Panc1 (cell line): ENCODE data around the gene ADAM22. TPM values are rescaled to one million over a fixed set of nuclear protein-coding genes. Genes with fewer than 3 reads are reported as not detected.

Experiments
- ATAC-seq: fragments of 200-7000 bp; cut with Tn5 transposase; 2 replicates; pipeline ENCODE4 v1.9.1; 2020; ENCODE audit warnings: mild to moderate bottlenecking, moderate library complexity
- BruUV-seq: library from RNA; stranded (reverse); fragments of 400-500 nt; replicated peaks from 2 replicates; lab custom pipeline; 2021; lab: Mats Ljungman, UMichigan
- CTCF ChIA-PET: fragments of 300-600 bp; sonication (Branson Sonifier 250); formaldehyde crosslinking; loops from one replicate; lab custom pipeline; 2022; ENCODE audit warnings: antibody characterized with exemption; lab: Charles Lee
- POLR2A ChIA-PET: fragments of 300-600 bp; sonication (Branson Sonifier 250); formaldehyde crosslinking; loops from one replicate; lab custom pipeline; 2022; ENCODE audit warnings: antibody characterized with exemption; lab: Charles Lee
- DNase-seq: peaks from one replicate; pipeline ENCODE4 v3.0.0-alpha.2; 2010; ENCODE audit warnings: low read depth, low spot score
- H3K27ac ChIP-seq: 2 replicates; pipeline ENCODE4 v1.5.1; 2011; ENCODE audit warnings: mild to moderate bottlenecking, low read length, inconsistent platforms
- H3K27me3 ChIP-seq: fragments of 200-500 bp; sonication (Bioruptor generic); 2 replicates; pipeline ENCODE4 v1.6.0; 2014; ENCODE audit warnings: low read length, inconsistent platforms; ENCODE audit not compliant: control insufficient read depth, insufficient read depth
- H3K36me3 ChIP-seq: fragments of 200-500 bp; sonication (Bioruptor generic); 2 replicates; pipeline ENCODE4 v1.5.1; 2014; ENCODE audit warnings: inconsistent platforms, mild to moderate bottlenecking, low read length, moderate library complexity; ENCODE audit not compliant: control insufficient read depth, insufficient read depth
- H3K4me1 ChIP-seq: 2 replicates; pipeline ENCODE4 v1.5.1; 2011; ENCODE audit warnings: inconsistent platforms, mild to moderate bottlenecking, low read length, moderate library complexity; ENCODE audit not compliant: control insufficient read depth, insufficient read depth
- H3K4me3 ChIP-seq, 2 experiments: 2 replicates each; pipeline ENCODE4 v1.5.1; 2011 to 2012; ENCODE audit warnings: low read depth in 2 of 2, low read length in 2 of 2, mild to moderate bottlenecking in 2 of 2, inconsistent platforms in 1 of 2, moderate library complexity in 1 of 2
- H3K9me3 ChIP-seq: fragments of 200-500 bp; sonication (Bioruptor generic); 2 replicates; pipeline ENCODE4 v1.5.1; 2014; ENCODE audit warnings: low read depth, mild to moderate bottlenecking, inconsistent platforms, low read length, moderate library complexity; ENCODE audit not compliant: control insufficient read depth, insufficient read depth
- CTCF ChIP-seq: fragments of 450-650 bp; IDR thresholded peaks from 2 replicates; pipeline ENCODE4 v1.5.1; 2017; ENCODE audit warnings: mild to moderate bottlenecking
- POLR2AphosphoS5 ChIP-seq: IDR thresholded peaks from 2 replicates; pipeline ENCODE4 v1.6.1; 2012; ENCODE audit warnings: mild to moderate bottlenecking, low read depth, low read length, moderate library complexity
- REST ChIP-seq, 2 experiments: IDR thresholded peaks; 2 replicates each; pipeline ENCODE4 v1.6.1; 2011 to 2012; ENCODE audit warnings: low read depth in 2 of 2, control low read depth in 1 of 2, low read length in 1 of 2, mild to moderate bottlenecking in 1 of 2, moderate library complexity in 1 of 2; ENCODE audit not compliant: insufficient read depth in 1 of 2
- SIN3A ChIP-seq: IDR thresholded peaks from 2 replicates; pipeline ENCODE4 v1.6.1; 2012; ENCODE audit warnings: low read depth, mild to moderate bottlenecking, low read length, moderate library complexity, borderline replicate concordance; ENCODE audit not compliant: insufficient read depth
- TCF7L2 ChIP-seq: IDR thresholded peaks from 2 replicates; pipeline ENCODE4 v1.6.1; 2011; ENCODE audit warnings: mild to moderate bottlenecking, low read depth, low read length, inconsistent platforms
- in situ Hi-C: cut with HindIII; loops from 2 replicates; pipeline ENCODE4 v1.10.0; 2016; ENCODE audit warnings: low sequenced_read_pairs, low pct_unique_long_range_greater_than_20kb
- intact Hi-C: fragments of 100-400 bp; cut with micrococcal nuclease; formaldehyde crosslinking; loops from one replicate; pipeline ENCODE4 v1.10.0; 2022; ENCODE audit not compliant: unreplicated experiment
- total RNA-seq: library from RNA; stranded (reverse); gene quantifications from one replicate; pipeline ENCODE4 v1.2.1, GENCODE V29; 2021; ENCODE audit not compliant: unreplicated experiment

Gene ADAM22
- total RNA-seq, 1 experiment from 2014 or later, result 4.2 TPM

GRCh38 chr7:87934699-87935383 lies 790 bp downstream of the ADAM22 start:
- Histone ChIP-seq H3K27ac (no peak overlapping the region), H3K27me3 (peaks cover 4% of the 10 kb centered on the region; the same call in 1 of the 2 replicates), H3K4me1 (no peaks in the 10 kb centered on the region), H3K4me3 (peak overlapping the region; percentile 65 to 71), H3K36me3 (no peaks in the 10 kb centered on the region), H3K9me3 (no peaks in the 10 kb centered on the region)
- DNase-seq (no peak), ATAC-seq (0 out of 2 replicates have a peak, but pooled peaks have one; percentile 24)
- intact Hi-C loops (no loop called here), in situ Hi-C loops (no loop called here)
- ChIA-PET CTCF (no interaction called here), POLR2A (no interaction called here)
- BruUV-seq, result no TSS peak
- TF ChIP-seq SIN3A, result no peak
- TF ChIP-seq REST (IDR thresholded peaks at IDR 0.05; ENCODE audit: insufficient read depth in 1 of 2, low read depth in 2 of 2, low read length in 1 of 2), result no peak
- no peak for TF ChIP-seq POLR2AphosphoS5
- TF ChIP-seq TCF7L2, result no peak
- no peak for TF ChIP-seq CTCF

- POLR2A ChIA-PET, result no interaction called here
- CTCF ChIA-PET, result no interaction called here
- Histone ChIP-seq H3K4me3 (peak overlapping the region; percentile 65 to 71), H3K36me3 (no peaks in the 10 kb centered on the region), H3K9me3 (no peaks in the 10 kb centered on the region), H3K27ac (no peak overlapping the region), H3K27me3 (peaks cover 4% of the 10 kb centered on the region; the same call in 1 of the 2 replicates), H3K4me1 (no peaks in the 10 kb centered on the region)
- ATAC-seq (no peak), DNase-seq (no peak)
- in situ Hi-C loops (no loop called here), intact Hi-C loops (no loop called here)
- BruUV-seq, result no TSS peak
- TF ChIP-seq REST (IDR thresholded peaks at IDR 0.05; ENCODE audit: insufficient read depth in 1 of 2, low read depth in 2 of 2, low read length in 1 of 2) (no peak), TCF7L2 (no peak), POLR2AphosphoS5 (no peak), SIN3A (no peak)
Observed at GRCh38 chr7:87935384-87935706, 1.3 kb downstream of the ADAM22 start.
